Breast epithelium (tissue), 3 donors: ENCODE measurements around the gene LORICRIN.

ENCODE experiments used
- POLR2A ChIP-seq: fragments of 450-650 bp; IDR thresholded peaks from one replicate; pipeline ENCODE4 v1.6.1; 2016; ENCODE audit warnings: antibody characterized with exemption, mild to moderate bottlenecking, moderate library complexity
- POLR2AphosphoS5 ChIP-seq, 3 donors: sonication (generic); formaldehyde crosslinking; IDR thresholded peaks; one replicate each; pipeline ENCODE4 v1.6.1; 2017; ENCODE audit warnings: antibody characterized with exemption in 3 of 3
- TF ChIP-seq, protein P1 (sequence below), 3 donors: fragments of 450-650 bp; IDR thresholded peaks; one replicate each; pipeline ENCODE4 v1.5.1; 2016 to 2017; ENCODE audit warnings: antibody characterized with exemption in 3 of 3, mild to moderate bottlenecking in 3 of 3, moderate library complexity in 3 of 3

DNA sequence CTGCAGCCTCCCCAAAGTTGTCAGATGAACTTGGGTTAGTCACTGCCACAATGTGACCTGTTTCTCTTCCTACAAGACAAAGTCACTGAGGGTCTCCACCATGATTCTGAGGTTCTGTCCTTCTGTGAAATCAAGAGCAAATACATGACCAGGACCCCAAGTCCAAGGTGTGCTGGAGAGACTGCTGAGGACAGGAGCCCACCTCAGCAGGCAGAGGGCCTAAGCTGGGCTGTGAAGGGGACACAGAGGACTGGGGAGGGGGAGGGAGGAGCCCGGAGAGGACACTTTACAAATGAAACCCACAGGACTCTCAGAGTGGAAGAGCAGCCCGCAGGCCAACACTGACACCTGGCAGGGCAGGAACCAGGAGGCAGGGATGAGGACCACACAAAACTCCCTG is 50.0 kb downstream of the LORICRIN start:
- TF ChIP-seq, protein P1, sequence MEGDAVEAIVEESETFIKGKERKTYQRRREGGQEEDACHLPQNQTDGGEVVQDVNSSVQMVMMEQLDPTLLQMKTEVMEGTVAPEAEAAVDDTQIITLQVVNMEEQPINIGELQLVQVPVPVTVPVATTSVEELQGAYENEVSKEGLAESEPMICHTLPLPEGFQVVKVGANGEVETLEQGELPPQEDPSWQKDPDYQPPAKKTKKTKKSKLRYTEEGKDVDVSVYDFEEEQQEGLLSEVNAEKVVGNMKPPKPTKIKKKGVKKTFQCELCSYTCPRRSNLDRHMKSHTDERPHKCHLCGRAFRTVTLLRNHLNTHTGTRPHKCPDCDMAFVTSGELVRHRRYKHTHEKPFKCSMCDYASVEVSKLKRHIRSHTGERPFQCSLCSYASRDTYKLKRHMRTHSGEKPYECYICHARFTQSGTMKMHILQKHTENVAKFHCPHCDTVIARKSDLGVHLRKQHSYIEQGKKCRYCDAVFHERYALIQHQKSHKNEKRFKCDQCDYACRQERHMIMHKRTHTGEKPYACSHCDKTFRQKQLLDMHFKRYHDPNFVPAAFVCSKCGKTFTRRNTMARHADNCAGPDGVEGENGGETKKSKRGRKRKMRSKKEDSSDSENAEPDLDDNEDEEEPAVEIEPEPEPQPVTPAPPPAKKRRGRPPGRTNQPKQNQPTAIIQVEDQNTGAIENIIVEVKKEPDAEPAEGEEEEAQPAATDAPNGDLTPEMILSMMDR (IDR thresholded peaks at IDR 0.05), result no peak
- TF ChIP-seq POLR2A (no peak), POLR2AphosphoS5 (IDR thresholded peaks at IDR 0.05) (no peak)
